ENCODE data around the gene LMNB1.

LMNB1 gene

GRCh38 chr5:126847826-126848251, 70.9 kb downstream of the LMNB1 start:
- Histone ChIP-seq H3K27me3 (ENCODE audit: insufficient read depth, low read length, poor library complexity, severe bottlenecking) (no peaks in the 10 kb centered on the region), H3F3A (ENCODE audit: low read depth) (no peaks in the 10 kb centered on the region), H3K4me3 (ENCODE audit: low read length, poor library complexity, severe bottlenecking) (no peak overlapping the region), H3K9me3 (ENCODE audit: insufficient read depth, low read depth, low read length) (no peaks in the 10 kb centered on the region), H3K36me3 (ENCODE audit: insufficient read depth, low read length) (no peaks in the 10 kb centered on the region), H3K9ac (ENCODE audit: low read depth, low read length, poor library complexity, severe bottlenecking) (no peak overlapping the region), H4K20me1 (ENCODE audit: insufficient read depth, low read length, poor library complexity, severe bottlenecking) (no peaks in the 10 kb centered on the region), H3K4me2 (ENCODE audit: low read depth, low read length, poor library complexity, severe bottlenecking) (no peak overlapping the region), H2AFZ (ENCODE audit: low read length) (no peak overlapping the region), H3K9me2 (replicated peaks; ENCODE audit: low read depth, low read length) (no peaks in the 10 kb centered on the region), H3K4me1 (ENCODE audit: insufficient read depth, low read length, poor library complexity, severe bottlenecking) (no peaks in the 10 kb centered on the region), H3K79me2 (ENCODE audit: insufficient read depth, low read length) (no peaks in the 10 kb centered on the region)
- TF ChIP-seq, protein P1, sequence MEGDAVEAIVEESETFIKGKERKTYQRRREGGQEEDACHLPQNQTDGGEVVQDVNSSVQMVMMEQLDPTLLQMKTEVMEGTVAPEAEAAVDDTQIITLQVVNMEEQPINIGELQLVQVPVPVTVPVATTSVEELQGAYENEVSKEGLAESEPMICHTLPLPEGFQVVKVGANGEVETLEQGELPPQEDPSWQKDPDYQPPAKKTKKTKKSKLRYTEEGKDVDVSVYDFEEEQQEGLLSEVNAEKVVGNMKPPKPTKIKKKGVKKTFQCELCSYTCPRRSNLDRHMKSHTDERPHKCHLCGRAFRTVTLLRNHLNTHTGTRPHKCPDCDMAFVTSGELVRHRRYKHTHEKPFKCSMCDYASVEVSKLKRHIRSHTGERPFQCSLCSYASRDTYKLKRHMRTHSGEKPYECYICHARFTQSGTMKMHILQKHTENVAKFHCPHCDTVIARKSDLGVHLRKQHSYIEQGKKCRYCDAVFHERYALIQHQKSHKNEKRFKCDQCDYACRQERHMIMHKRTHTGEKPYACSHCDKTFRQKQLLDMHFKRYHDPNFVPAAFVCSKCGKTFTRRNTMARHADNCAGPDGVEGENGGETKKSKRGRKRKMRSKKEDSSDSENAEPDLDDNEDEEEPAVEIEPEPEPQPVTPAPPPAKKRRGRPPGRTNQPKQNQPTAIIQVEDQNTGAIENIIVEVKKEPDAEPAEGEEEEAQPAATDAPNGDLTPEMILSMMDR (conservative IDR thresholded peaks at IDR 0.05; ENCODE audit: low read length), result no peak
- no peak for TF ChIP-seq EZH2phosphoT487 (IDR thresholded peaks at IDR 0.05; ENCODE audit: borderline replicate concordance)

GRCh38 chr5:126848253-126848652, 71.3 kb downstream of the LMNB1 start:
- H3K9ac ChIP-seq (ENCODE audit: low read depth, low read length, poor library complexity, severe bottlenecking), result no peak overlapping the region

DNA sequence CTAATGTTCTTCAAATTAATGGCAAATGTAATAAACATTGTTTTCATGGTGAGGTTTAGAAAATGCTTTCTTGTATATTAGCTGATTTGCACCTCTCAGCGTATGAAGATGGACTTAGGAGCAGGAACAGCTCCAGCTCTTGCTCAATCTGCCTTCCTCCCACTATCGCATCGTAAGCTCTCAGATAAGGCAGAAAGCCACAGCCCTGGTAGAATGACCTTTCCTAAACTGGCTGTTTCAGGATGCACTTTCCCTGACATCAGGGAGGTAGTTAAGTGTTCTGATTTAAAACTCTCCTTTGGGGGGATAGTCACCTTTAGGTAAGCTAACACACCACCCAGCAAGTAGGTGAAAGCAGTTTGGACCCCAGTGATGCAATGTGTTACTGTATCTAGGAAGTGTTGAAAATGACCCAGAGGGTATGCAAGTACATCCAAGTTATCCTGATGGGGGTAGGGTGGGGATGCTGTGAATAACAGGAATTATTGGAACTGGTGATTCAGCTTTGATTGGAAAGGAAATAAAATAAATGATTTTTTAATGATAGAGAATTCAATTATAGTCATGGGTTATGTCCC, 72.3 kb downstream of the LMNB1 start:
- no peak overlapping the region for H3K4me3 ChIP-seq (ENCODE audit: low read length, poor library complexity, severe bottlenecking)
- no peaks in the 10 kb centered on the region for H3K79me2 ChIP-seq (ENCODE audit: insufficient read depth, low read length)
- no peaks in the 10 kb centered on the region for H3K9me3 ChIP-seq (ENCODE audit: insufficient read depth, low read depth, low read length)
- no peaks in the 10 kb centered on the region for H3K9me2 ChIP-seq (replicated peaks; ENCODE audit: low read depth, low read length)
- H2AFZ ChIP-seq (ENCODE audit: low read length), result no peak overlapping the region
- no peak overlapping the region for H3K9ac ChIP-seq (ENCODE audit: low read depth, low read length, poor library complexity, severe bottlenecking)
- no peaks in the 10 kb centered on the region for H3K27me3 ChIP-seq (ENCODE audit: insufficient read depth, low read length, poor library complexity, severe bottlenecking)
- no peaks in the 10 kb centered on the region for H3K36me3 ChIP-seq (ENCODE audit: insufficient read depth, low read length)
- H3K4me2 ChIP-seq (ENCODE audit: low read depth, low read length, poor library complexity, severe bottlenecking), result no peak overlapping the region
- no peaks in the 10 kb centered on the region for H3K4me1 ChIP-seq (ENCODE audit: insufficient read depth, low read length, poor library complexity, severe bottlenecking)
- no peaks in the 10 kb centered on the region for H4K20me1 ChIP-seq (ENCODE audit: insufficient read depth, low read length, poor library complexity, severe bottlenecking)
- no peaks in the 10 kb centered on the region for H3F3A ChIP-seq (ENCODE audit: low read depth)
- TF ChIP-seq, protein P1 (conservative IDR thresholded peaks at IDR 0.05; ENCODE audit: low read length), result no peak
- no peak for TF ChIP-seq EZH2phosphoT487 (IDR thresholded peaks at IDR 0.05; ENCODE audit: borderline replicate concordance)

More at GRCh38 chr5:126848253-126848652, 71.3 kb downstream of the LMNB1 start:
- no peak overlapping the region for H3K4me3 ChIP-seq (ENCODE audit: low read length, poor library complexity, severe bottlenecking)
- H3K27me3 ChIP-seq (ENCODE audit: insufficient read depth, low read length, poor library complexity, severe bottlenecking), result no peaks in the 10 kb centered on the region
- H3F3A ChIP-seq (ENCODE audit: low read depth), result no peaks in the 10 kb centered on the region
- no peaks in the 10 kb centered on the region for H3K4me1 ChIP-seq (ENCODE audit: insufficient read depth, low read length, poor library complexity, severe bottlenecking)
- TF ChIP-seq EZH2phosphoT487 (IDR thresholded peaks at IDR 0.05; ENCODE audit: borderline replicate concordance), result no peak
- TF ChIP-seq, protein P1 (conservative IDR thresholded peaks at IDR 0.05; ENCODE audit: low read length), result no peak
- H3K9me3 ChIP-seq (ENCODE audit: insufficient read depth, low read depth, low read length), result no peaks in the 10 kb centered on the region
- H4K20me1 ChIP-seq (ENCODE audit: insufficient read depth, low read length, poor library complexity, severe bottlenecking), result no peaks in the 10 kb centered on the region
- no peaks in the 10 kb centered on the region for H3K36me3 ChIP-seq (ENCODE audit: insufficient read depth, low read length)
- no peak overlapping the region for H2AFZ ChIP-seq (ENCODE audit: low read length)
- no peak overlapping the region for H3K4me2 ChIP-seq (ENCODE audit: low read depth, low read length, poor library complexity, severe bottlenecking)
- H3K9me2 ChIP-seq (replicated peaks; ENCODE audit: low read depth, low read length), result no peaks in the 10 kb centered on the region
- H3K79me2 ChIP-seq (ENCODE audit: insufficient read depth, low read length), result no peaks in the 10 kb centered on the region

All from Loucy (cell line).